Measurements from ENCODE around the gene DNAJC1.

Gene DNAJC1

DNA sequence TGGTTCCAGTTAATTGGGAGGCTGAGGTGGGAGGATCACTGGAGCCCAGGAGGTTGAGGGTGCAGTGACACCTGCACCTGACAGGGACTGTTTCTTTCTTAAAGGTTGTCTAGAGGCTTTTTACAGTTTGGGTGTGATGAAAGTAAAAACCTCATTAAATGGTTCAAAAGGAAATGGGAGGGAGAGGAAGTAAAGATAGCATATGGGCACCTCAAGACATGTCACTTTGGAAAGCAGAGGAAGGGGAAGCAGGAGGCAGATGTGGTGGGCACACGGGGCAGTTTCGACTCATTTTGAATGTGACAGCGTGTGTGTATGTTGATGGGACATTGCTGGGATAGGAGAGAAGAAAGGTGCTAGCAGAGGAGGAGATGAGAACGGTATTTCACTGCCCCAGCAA lies 266.4 kb downstream of the DNAJC1 start:
- peak overlapping the region; percentile 3; the same call in 1 of the 2 replicates for H3K27ac ChIP-seq (ENCODE audit: low read length)
- no peak overlapping the region for H2AFZ ChIP-seq (ENCODE audit: low read length)
- H3K4me2 ChIP-seq (ENCODE audit: low read depth, low read length): no peak overlapping the region
- no peaks in the 10 kb centered on the region for H3K9me2 ChIP-seq (replicated peaks; ENCODE audit: insufficient read depth, low read length)
- no peaks in the 10 kb centered on the region for H3K9me3 ChIP-seq (replicated peaks; ENCODE audit: insufficient read depth, low read length)
- H3K36me3 ChIP-seq (replicated peaks; ENCODE audit: insufficient read depth, low read length): peaks cover 4% of the 10 kb centered on the region; the same call in 1 of the 2 replicates
- TF ChIP-seq, protein P1, sequence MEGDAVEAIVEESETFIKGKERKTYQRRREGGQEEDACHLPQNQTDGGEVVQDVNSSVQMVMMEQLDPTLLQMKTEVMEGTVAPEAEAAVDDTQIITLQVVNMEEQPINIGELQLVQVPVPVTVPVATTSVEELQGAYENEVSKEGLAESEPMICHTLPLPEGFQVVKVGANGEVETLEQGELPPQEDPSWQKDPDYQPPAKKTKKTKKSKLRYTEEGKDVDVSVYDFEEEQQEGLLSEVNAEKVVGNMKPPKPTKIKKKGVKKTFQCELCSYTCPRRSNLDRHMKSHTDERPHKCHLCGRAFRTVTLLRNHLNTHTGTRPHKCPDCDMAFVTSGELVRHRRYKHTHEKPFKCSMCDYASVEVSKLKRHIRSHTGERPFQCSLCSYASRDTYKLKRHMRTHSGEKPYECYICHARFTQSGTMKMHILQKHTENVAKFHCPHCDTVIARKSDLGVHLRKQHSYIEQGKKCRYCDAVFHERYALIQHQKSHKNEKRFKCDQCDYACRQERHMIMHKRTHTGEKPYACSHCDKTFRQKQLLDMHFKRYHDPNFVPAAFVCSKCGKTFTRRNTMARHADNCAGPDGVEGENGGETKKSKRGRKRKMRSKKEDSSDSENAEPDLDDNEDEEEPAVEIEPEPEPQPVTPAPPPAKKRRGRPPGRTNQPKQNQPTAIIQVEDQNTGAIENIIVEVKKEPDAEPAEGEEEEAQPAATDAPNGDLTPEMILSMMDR (IDR thresholded peaks at IDR 0.05; ENCODE audit: low read length): no peak
- no peaks in the 10 kb centered on the region for H4K20me1 ChIP-seq (ENCODE audit: insufficient read depth, low read length)
- H3K4me1 ChIP-seq (ENCODE audit: low read length): peaks cover 22% of the 10 kb centered on the region
- H3K27me3 ChIP-seq (replicated peaks; ENCODE audit: insufficient read depth, low read length): no peaks in the 10 kb centered on the region
- H3K9ac ChIP-seq (ENCODE audit: low read length): no peak overlapping the region
- no peak overlapping the region for H3K4me3 ChIP-seq (ENCODE audit: low read length)
- no peak for DNase-seq
- 0 out of 2 replicates have a peak, but pooled peaks cover 14% of the 10 kb centered on the region for H3F3A ChIP-seq (ENCODE audit: insufficient read depth, low read length)
- no peaks in the 10 kb centered on the region for H3K79me2 ChIP-seq (ENCODE audit: low read length)

DNA sequence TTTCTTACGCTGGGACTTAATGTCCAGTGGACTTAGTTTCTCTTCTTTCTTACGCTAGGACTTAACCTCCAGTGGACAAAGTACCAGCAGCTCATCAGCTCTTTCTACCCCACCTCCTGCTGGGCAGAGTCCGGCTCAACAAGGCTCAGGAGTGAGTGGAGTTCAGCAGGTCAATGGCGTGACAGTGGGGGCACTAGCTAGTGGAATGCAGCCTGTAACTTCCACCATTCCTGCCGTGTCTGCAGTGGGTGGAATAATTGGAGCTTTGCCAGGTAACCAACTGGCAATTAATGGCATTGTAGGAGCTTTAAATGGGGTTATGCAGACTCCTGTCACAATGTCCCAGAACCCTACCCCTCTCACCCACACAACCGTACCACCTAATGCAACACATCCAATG lies 269.8 kb downstream of the DNAJC1 start:
- no peaks in the 10 kb centered on the region for H3K27me3 ChIP-seq (replicated peaks; ENCODE audit: insufficient read depth, low read length)
- no peaks in the 10 kb centered on the region for H3K9me2 ChIP-seq (replicated peaks; ENCODE audit: insufficient read depth, low read length)
- H3K4me3 ChIP-seq (ENCODE audit: low read length): no peak overlapping the region
- TF ChIP-seq, protein P1 (IDR thresholded peaks at IDR 0.05; ENCODE audit: low read length): no peak
- TF ChIP-seq EZH2phosphoT487 (IDR thresholded peaks at IDR 0.05; ENCODE audit: low read length): no peak
- TF ChIP-seq EZH2 (optimal IDR thresholded peaks at IDR 0.05; ENCODE audit: low read depth, low read length): no peak
- H3K9ac ChIP-seq (ENCODE audit: low read length): no peak overlapping the region
- H3K4me2 ChIP-seq (ENCODE audit: low read depth, low read length): no peak overlapping the region
- no peak overlapping the region for H2AFZ ChIP-seq (ENCODE audit: low read length)
- H3K79me2 ChIP-seq (ENCODE audit: low read length): no peaks in the 10 kb centered on the region
- H4K20me1 ChIP-seq (ENCODE audit: insufficient read depth, low read length): no peaks in the 10 kb centered on the region
- H3K4me1 ChIP-seq (ENCODE audit: low read length): 0 out of 2 replicates have a peak, but pooled peaks cover 4% of the 10 kb centered on the region
- no peak for DNase-seq
- no peak overlapping the region for H3K27ac ChIP-seq (ENCODE audit: low read length)
- no peaks in the 10 kb centered on the region for H3K9me3 ChIP-seq (replicated peaks; ENCODE audit: insufficient read depth, low read length)
- H3K36me3 ChIP-seq (replicated peaks; ENCODE audit: insufficient read depth, low read length): no peaks in the 10 kb centered on the region
- no peaks in the 10 kb centered on the region for H3F3A ChIP-seq (ENCODE audit: insufficient read depth, low read length)

- no peaks in the 10 kb centered on the region for H3K9me2 ChIP-seq (replicated peaks; ENCODE audit: insufficient read depth, low read length)
- H3K27ac ChIP-seq (ENCODE audit: low read length): no peak overlapping the region
- no peaks in the 10 kb centered on the region for H3K36me3 ChIP-seq (replicated peaks; ENCODE audit: insufficient read depth, low read length)
- no peak overlapping the region for H3K4me2 ChIP-seq (ENCODE audit: low read depth, low read length)
- no peak overlapping the region for H3K4me3 ChIP-seq (ENCODE audit: low read length)
- H2AFZ ChIP-seq (ENCODE audit: low read length): no peak overlapping the region
- H3K27me3 ChIP-seq (replicated peaks; ENCODE audit: insufficient read depth, low read length): no peaks in the 10 kb centered on the region
- no peak overlapping the region for H3K9ac ChIP-seq (ENCODE audit: low read length)
- no peaks in the 10 kb centered on the region for H3F3A ChIP-seq (ENCODE audit: insufficient read depth, low read length)
- TF ChIP-seq EZH2 (optimal IDR thresholded peaks at IDR 0.05; ENCODE audit: low read depth, low read length) (no peak), EZH2phosphoT487 (IDR thresholded peaks at IDR 0.05; ENCODE audit: low read length) (no peak)
- TF ChIP-seq, protein P1 (IDR thresholded peaks at IDR 0.05; ENCODE audit: low read length): peak; percentile 77
- peak; percentile 45 for DNase-seq
- 0 out of 2 replicates have a peak, but pooled peaks cover 3% of the 10 kb centered on the region for H3K4me1 ChIP-seq (ENCODE audit: low read length)
- no peaks in the 10 kb centered on the region for H3K9me3 ChIP-seq (replicated peaks; ENCODE audit: insufficient read depth, low read length)
- no peaks in the 10 kb centered on the region for H3K79me2 ChIP-seq (ENCODE audit: low read length)
- H4K20me1 ChIP-seq (ENCODE audit: insufficient read depth, low read length): no peaks in the 10 kb centered on the region
These were observed 271.3 kb downstream of the DNAJC1 start for GRCh38 chr10:21732067-21732772.
